Measurements from ENCODE around the gene CDH23.

GRCh38 chr10:71816936-71817618, 420.4 kb downstream of the CDH23 start:
- TF ChIP-seq ZNF274 (IDR thresholded peaks at IDR 0.05; ENCODE audit: low read depth, low read length) (no peak), YY1 (IDR thresholded peaks at IDR 0.05; ENCODE audit: insufficient read depth, insufficient read length) (no peak)

Measured in NT2/D1 (cell line).